Motor neuron (in vitro differentiated cells): ENCODE data around the gene FSHB. TPM values are rescaled to one million over a fixed set of nuclear protein-coding genes. Genes with fewer than 3 reads are reported as not detected.
A peak's percentile ranks its signal among the peaks of the same experiment; 100 is the strongest.

ENCODE experiments used
- ATAC-seq, 8 experiments: fragments of 200-7000 bp; cut with Tn5 transposase; replicated peaks in 6 of 8; 2 replicates each; pipeline ENCODE4 v1.8.0; 2021; ENCODE audit warnings: mild to moderate bottlenecking in 8 of 8, moderate library complexity in 8 of 8
- H3K27ac ChIP-seq, 2 donors: fragments of 250-450 bp; sonication (Bioruptor Pico); 2 replicates each; pipeline ENCODE4 v1.9.0; 2021; ENCODE audit warnings: antibody characterized with exemption in 2 of 2, mild to moderate bottlenecking in 2 of 2, moderate library complexity in 1 of 2
- H3K4me1 ChIP-seq, 2 donors: fragments of 250-450 bp; sonication (Bioruptor Pico); replicated peaks in 1 of 2; 2 replicates each; pipeline ENCODE4 v1.6.1; 2021; ENCODE audit warnings: antibody characterized with exemption in 2 of 2, mild to moderate bottlenecking in 2 of 2, moderate library complexity in 1 of 2
- H3K4me3 ChIP-seq, 5 donors: fragments of 250-450 bp; sonication (Bioruptor Pico); 2 replicates each; pipeline ENCODE4 v1.9.0; 2021; ENCODE audit warnings: antibody characterized with exemption in 5 of 5, mild to moderate bottlenecking in 5 of 5, moderate library complexity in 4 of 5
- WGBS, 10 experiments: fragments of 450-650 bp; shearing (Covaris generic); methylation state at CpG; one replicate each; pipeline ENCODE4 v1.0.0; 2022; 5-methylcytosine and 5-hydroxymethylcytosine counted together
- in situ Hi-C, 9 experiments: fragments of 400-800 bp; cut with MboI; loops; one replicate each; pipeline ENCODE4 v1.15.0; 2021; ENCODE audit warnings: low sequenced_read_pairs in 9 of 9, low pct_unique_long_range_greater_than_20kb in 2 of 9; ENCODE audit not compliant: unreplicated experiment in 9 of 9
- total RNA-seq, 8 experiments: library from RNA; unstranded; fragments of 300-600 nt; gene quantifications; 2 replicates each; pipeline versions ENCODE4 v1.2.3 to v1.2.4, GENCODE V29; 2022

The FSHB gene
- total RNA-seq, 8 experiments from 2014 or later: 0.28 TPM; not detected in 7

DNA sequence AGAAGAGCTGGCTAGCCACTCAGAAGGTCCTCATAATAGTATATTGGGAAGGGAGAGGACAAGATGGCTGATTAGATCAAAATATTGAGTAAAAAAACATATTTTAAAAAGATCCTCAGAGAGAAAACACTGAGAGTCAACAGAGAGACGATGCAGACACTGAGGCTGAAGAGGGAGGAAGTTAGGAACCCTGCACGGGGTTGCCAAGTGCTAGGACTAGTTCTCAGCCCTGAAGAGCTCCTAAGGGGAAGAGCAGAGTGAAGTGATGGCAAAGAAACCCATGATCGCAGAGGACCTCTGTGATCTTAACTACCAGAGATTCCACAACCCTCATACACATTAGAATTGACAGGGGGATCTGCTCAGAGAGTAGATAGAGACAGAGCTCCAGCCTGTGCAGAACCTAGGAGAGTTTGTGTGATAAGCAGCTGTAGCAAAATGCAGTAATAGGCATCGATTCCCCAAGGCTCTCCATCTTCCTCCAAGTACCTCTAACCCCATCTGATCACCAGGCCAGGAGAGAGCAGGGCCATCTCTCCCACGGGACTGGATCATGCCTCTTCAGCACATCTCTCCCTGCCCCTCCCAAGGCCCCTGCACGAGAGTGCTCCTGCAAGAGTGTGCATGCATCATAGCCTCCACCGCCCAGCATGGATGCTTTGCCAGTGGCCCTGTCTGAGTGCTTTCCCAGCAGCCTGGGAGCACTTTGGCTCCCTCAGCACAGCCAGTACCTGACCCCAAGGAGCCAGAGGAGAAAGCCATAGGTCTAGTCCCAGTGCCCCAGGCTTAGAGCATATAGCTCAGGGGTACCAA, 50.9 kb downstream of the FSHB start:
- in situ Hi-C loops: loop anchor here in 1 of 9 experiments (25.0 kb wide), 1 partner anchor 844 kb away; no protein-coding TSS in a partner anchor
- WGBS, 10 experiments: 0 to 93% (median 75%) methylated on average over 1 to 6 of the region's 7 CpGs; no CpG with 5 or more reads in 1 of the 10 experiments
- Histone ChIP-seq H3K27ac (no peak overlapping the region), H3K4me3 (no peak overlapping the region), H3K4me1 (no peaks in the 10 kb centered on the region)
- ATAC-seq: peak in 2 of 8 experiments; percentile 23 to 32

DNA sequence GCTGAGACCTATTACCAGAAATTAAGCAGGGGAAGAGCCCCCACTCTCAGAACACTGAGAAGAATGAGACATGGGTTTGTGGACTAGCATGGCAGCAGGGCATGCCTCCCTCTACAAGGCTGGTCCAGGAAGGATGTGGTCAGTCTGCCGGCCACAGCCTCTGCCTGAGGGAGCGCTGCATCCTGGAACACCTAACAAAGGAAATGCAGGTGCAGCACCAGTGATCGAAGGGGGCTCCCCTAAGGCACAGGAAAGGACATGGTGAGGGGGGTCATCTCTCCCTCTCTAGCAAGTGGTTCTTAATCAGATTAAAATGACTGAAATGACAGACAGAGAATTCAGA, 51.4 kb downstream of the FSHB start:
- 17 to 86% (median 53%) methylated on average over 1 to 2 of the region's 3 CpGs; no CpG with 5 or more reads in 6 of the 10 experiments for WGBS, 10 experiments
- Histone ChIP-seq H3K27ac (no peak overlapping the region), H3K4me1 (peaks cover 0 to 3% of the 10 kb centered on the region in 2 donors), H3K4me3 (no peak overlapping the region)
- ATAC-seq: no peak
- in situ Hi-C loops: loop anchor here in 1 of 9 experiments (25.0 kb wide), 1 partner anchor 845 kb away; no protein-coding TSS in a partner anchor

Other genes with a start within 250 kb of the FSHB start
- gene KCNA4, start 214.0 kb upstream of the FSHB start, total RNA-seq: 1 to 10 TPM in 4 of 8 experiments, under 1 TPM in 3, not detected in 1; 0.10 to 2.1 (median 1.1) TPM
- 10 to 100 TPM; 19.5 to 37.0 (median 24.7) TPM for gene ARL14EP, start 92.1 kb downstream of the FSHB start, total RNA-seq